PC-9 (cell line): ENCODE measurements around the gene AKAP13.

Source experiments
- EZH2 ChIP-seq: fragments of 200-600 bp; sonication (generic); IDR thresholded peaks from 2 replicates; pipeline ENCODE4 v1.8.0; 2017; ENCODE audit warnings: antibody characterized with exemption, low read depth
- TF ChIP-seq, protein P1 (sequence below): fragments of 200-600 bp; sonication (generic); conservative IDR thresholded peaks from 2 replicates; pipeline ENCODE4 v1.6.1; 2017; ENCODE audit warnings: mixed run types, antibody characterized with exemption, mild to moderate bottlenecking, moderate library complexity

- TF ChIP-seq, protein P1, sequence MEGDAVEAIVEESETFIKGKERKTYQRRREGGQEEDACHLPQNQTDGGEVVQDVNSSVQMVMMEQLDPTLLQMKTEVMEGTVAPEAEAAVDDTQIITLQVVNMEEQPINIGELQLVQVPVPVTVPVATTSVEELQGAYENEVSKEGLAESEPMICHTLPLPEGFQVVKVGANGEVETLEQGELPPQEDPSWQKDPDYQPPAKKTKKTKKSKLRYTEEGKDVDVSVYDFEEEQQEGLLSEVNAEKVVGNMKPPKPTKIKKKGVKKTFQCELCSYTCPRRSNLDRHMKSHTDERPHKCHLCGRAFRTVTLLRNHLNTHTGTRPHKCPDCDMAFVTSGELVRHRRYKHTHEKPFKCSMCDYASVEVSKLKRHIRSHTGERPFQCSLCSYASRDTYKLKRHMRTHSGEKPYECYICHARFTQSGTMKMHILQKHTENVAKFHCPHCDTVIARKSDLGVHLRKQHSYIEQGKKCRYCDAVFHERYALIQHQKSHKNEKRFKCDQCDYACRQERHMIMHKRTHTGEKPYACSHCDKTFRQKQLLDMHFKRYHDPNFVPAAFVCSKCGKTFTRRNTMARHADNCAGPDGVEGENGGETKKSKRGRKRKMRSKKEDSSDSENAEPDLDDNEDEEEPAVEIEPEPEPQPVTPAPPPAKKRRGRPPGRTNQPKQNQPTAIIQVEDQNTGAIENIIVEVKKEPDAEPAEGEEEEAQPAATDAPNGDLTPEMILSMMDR, result no peak
- TF ChIP-seq EZH2, result no peak
These were observed 121.2 kb downstream of the AKAP13 start for GRCh38 chr15:85501574-85501973.
